ENCODE results near the gene TRIM47.
"Not testable (repeated sequence)": the region's sequence is repeated elsewhere in the genome, so short reads cannot be mapped to it uniquely, and the experiment has no call there.

The TRIM47 gene

DNA sequence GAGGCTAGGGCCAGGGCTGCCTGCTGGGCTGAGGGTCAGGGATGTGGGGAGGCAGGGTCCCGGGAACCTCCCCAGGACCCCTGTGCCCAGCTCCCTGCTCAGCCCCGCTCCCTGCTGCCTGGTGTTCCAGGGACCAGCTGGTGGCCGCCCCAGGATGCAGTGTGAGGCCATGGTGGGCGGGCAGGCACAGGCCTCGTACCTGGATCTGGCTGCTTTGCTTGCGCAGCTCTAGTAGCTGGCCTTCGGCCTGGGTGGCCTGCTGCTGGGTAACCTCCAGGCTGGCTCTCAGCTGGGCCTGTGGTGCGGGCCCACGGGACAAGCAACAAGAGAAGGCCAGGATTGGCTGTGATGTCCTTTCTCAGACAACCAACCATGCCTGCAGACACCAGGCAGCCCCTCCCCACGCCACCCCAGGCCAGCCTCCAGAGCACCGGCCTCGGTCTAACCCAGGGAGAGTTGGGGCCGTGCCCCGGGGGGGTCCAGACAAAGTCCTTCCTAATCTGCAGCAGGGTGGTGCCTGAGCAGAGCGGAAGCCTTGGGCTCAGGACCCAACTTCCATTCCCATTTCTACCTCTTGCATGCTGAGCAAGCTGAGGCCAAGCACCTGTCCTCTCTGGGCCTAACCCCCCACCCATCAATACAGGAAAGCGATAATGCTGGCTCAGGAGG is 14.3 kb upstream of the TRIM47 start:
- DNase-seq (ENCODE audit: low read depth in 2 of 2) = no peak

DNA sequence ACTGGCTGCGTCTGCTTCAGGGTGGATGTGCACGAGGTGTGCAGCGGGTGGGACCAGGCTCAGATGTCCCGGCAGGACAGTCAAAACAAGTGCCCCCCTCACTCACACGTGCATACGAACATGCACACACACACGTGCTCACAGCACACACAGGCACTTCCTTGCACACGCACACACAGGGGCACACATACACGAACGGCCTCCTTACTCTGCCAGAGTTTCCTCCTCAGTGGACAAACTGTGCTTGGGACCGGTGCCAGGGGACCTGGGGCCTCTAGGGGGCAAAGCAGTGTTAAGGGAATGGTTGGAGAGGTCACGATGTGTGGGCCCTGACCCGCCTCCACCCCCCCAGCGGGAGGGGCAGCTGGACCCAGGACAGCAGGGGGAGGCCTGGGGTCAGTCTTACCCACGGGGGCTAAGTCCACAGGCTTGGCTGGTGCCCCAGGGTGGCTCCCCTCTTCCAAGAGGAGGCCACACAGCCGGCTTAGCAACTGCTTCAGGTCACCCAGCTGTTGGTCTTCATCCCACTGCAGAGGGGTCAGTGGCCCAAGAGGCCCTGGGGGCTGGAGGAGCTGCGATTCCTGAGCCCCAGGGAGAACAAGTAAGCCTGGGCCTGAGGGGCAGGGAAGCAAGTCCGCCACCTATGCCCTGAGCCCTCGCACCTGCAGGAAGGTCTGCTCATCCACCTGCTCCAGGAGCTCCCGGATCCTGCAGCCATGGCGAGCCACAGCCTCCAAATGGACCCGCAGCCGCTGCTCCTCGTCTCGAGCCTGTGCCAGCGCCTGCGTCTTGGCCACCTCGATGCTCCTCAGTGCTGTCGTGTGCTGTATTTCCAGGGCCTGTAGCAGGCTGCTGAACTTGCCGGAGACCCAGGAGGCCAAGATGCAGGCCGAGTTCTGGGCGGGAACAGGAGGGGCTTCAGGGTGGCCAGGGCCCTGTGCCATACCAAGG is 13.5 kb upstream of the TRIM47 start:
- DNase-seq (ENCODE audit: low read depth in 2 of 2) = no peak

DNA sequence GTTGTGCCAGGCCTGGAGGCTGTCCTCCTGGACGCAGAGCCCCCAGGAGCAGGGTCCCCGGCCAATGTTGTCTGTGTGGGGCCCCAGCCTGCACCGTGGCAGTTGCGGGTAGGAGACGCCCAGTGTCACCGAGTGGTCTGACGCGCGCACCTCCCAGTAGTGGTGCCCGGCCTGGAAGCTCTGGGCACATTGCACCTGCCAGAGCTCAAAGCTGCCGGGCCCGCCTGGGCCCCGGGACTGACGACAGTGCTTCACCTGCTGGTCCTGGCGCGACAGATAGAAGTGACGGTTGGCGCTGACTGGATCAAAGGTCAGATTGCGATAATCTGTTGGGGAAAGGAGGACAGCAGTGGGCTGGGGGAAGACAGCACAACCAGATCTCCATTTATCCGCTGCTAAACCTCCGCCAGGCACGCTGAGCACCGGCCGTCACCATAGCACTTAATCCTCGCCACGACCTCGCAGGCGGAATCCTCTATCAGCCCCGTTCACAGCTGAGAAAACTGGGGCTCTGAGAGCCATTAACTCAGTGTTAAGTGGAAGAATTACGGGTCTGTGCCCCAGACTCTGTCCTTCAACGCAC is 12.7 kb upstream of the TRIM47 start:
- no peak for DNase-seq (ENCODE audit: low read depth in 2 of 2)

DNA sequence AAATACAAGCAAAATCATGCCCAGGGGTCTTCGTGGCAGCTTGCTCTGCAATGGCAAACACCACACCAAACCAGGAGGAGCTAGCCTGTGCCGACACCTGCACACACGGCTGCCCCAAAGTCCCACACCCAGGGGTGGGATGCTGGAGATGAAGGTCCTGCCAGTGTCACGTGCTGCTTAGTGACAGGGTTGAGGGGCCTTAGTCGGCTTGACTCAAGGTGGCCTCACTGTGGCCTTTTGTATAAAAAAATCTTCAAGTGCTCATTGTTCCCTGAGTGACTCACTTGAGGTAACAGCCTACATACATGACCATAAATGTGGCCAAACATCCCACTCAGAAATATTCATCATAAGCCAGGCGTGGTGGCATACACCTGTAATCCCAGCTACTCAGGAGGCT is 11.1 kb upstream of the TRIM47 start:
- no peak for DNase-seq (ENCODE audit: low read depth in 2 of 2)

DNA sequence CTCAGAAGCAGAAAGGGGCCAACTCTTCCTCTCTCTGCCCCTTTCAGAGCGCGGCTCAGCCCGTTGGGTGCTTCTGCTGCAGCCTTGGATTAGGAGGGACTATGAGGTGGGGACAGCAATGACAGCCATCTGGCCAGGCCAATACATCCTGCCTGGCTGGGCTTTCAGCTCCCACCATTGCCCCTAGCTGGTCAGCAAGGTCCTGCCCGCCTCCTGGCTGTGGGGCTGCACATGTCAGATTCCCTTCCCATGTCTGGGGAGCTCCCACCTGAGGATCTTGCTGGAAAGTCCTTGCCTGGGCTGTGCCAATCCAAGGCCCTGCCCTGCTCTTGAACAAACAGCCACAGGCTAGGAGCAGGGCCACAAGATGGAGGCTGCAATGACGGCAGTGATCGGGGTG is 10.1 kb upstream of the TRIM47 start:
- DNase-seq (ENCODE audit: low read depth in 2 of 2) = no peak

DNA sequence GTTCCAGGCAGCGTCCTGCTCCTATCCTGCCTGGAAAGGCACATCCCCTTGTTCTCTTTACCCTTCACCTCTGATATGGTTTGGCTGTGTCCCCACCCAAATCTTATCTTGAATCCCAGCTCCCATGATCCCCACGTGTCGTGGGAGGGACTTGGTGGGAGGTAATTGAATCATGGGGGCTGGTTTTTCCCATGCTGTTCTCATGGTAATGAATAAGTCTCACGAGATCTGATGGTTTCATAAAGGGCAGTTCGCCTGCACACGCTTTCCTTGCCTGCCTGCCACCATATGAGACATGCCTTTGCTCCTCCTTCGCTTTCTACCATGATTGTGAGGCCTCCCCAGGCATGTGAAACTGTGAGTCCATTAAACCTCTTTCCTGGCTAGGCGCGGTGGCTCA is 7.5 kb upstream of the TRIM47 start:
- DNase-seq (ENCODE audit: low read depth in 2 of 2) = not testable (repeated sequence)

DNA sequence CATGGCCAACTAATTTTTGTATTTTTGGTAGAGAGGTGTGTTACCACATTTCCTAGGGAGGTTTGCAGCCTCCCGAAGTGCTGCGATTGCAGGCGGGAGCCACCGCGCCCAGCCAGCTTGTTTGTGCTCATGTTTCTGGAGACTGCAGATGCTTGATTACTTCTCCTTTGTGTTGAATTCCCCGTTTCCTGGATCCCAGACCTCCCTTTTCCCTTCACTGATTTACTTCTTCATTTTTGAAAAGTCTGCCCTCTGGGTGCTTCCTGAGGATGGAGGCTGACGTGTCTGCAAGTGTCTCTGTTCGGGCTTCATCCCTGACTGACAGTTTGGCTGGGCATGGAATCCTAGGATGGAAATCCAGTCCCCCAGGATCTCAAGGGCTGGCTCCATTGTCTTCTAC is 7.0 kb upstream of the TRIM47 start:
- no peak for DNase-seq (ENCODE audit: low read depth in 2 of 2)

DNA sequence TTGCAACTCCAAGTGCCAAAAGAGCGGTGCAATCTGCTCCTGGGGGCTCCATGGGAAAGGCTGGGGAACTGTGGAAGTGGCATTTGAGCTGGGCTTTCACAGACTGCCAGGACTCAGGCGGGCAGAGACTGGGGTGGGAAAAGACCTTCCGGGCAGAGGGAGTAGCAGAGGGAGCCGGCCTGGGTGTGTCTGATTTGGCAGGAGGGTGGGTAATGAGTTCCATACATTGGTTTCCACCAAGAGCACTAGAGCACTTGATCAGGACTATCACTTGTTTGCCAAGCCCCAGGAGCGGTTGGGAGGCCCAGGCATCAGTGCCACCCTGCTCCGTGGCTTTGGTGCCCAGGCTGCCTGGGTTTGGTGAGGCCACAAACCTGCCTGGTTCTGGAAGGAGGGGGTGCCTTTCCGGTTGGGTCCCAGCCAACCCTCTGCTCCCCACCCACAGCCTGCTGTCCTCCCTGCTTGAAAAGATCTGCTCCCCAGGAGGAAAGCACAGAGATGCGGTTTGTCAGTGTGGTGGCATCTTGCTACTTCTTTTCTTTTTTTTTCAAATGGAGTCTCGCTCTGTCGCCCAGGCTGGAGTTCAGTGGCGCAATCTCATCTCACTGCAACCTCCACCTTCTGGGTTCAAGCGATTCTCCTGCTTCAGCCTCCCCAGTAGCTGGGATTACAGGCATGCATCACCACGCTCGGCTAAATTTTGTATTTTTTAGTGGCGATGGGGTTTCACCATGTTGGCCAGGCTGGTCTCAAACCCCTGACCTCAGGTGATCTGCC is 3.5 kb upstream of the TRIM47 start:
- no peak for DNase-seq (ENCODE audit: low read depth in 2 of 2)

DNA sequence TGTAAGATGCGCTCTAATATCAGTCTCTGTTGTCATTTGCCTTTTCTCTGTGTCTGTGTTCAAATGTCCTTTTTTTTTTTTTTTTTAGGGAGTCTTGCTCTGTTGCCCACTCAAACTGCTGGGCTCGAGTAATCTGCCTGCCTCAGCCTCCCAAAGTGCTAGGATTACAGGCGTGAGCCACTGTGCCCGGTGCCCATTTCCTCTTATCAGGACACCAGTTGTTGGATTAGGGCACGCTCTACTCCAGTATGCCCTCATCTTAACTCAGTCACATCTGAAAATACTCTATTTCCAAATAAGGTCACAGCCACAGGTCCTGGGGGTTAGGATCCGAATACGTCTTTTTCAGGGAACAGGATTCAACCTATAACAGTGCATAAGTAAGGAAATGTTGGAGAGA is 1.9 kb upstream of the TRIM47 start:
- DNase-seq (ENCODE audit: low read depth in 2 of 2) = no peak

DNA sequence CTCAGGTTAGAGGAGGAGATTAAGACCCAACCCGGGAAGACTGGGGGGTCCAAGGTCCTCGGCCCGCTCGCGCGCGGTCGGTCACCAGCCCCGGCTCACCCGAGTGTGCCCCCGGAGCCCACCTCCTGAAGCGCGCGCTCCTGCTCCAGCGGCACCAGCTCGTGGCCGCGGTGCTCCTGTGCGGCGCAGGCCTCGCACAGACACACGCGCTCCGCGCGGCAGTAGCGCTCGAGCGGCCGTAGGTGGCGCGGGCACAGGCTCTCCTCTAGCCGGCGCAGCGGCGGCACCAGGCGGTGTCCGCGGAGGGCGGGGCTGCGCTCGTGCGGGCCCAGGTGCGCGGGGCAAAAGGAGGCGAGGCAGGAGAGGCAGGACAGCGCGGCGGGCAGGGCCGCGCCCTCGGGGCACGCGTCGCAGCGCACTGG is 618 bp downstream of the TRIM47 start:
- peak; percentile 36 to 59 for DNase-seq (ENCODE audit: low read depth in 2 of 2)

DNA sequence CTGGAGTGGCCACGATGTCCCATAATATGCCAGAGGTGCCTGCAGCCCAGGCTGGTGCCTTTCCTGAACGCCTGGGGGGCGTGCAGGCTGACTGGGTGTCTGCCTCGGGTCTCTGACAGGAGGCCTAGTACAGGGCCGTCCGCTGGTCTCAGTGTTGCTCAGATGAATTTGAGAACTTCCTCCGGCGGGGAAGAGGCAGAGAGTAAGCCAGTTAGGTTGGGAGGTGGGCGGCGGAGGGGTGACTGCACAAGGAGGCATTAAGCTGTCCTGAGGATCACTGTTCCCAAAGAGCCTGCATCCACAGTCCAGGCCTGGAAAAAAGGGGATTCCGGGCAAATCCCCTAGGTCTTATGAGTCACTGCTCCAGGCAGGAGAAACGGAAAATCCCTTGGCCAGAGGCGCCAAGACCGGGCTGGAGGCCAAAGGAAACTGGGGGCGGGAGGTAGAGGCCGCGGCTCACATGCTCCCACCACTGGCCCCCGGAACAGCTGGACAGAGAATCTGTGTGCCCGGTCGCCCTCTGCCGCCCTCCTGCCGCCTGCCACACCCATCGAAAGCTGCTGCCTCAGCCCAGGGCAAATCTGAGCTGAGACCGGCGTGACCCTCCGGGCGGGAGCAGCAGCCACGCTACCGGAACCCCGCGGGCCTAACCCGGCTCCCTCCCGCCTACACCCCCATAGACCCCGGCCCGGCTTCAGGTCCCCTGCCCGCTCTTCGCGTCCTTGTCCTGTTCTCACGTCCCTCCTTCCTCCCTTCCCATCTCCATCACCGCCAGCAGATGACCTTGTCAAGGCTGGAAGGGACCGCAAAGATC is 1.2 kb downstream of the TRIM47 start:
- DNase-seq (ENCODE audit: low read depth in 2 of 2) = no peak

DNA sequence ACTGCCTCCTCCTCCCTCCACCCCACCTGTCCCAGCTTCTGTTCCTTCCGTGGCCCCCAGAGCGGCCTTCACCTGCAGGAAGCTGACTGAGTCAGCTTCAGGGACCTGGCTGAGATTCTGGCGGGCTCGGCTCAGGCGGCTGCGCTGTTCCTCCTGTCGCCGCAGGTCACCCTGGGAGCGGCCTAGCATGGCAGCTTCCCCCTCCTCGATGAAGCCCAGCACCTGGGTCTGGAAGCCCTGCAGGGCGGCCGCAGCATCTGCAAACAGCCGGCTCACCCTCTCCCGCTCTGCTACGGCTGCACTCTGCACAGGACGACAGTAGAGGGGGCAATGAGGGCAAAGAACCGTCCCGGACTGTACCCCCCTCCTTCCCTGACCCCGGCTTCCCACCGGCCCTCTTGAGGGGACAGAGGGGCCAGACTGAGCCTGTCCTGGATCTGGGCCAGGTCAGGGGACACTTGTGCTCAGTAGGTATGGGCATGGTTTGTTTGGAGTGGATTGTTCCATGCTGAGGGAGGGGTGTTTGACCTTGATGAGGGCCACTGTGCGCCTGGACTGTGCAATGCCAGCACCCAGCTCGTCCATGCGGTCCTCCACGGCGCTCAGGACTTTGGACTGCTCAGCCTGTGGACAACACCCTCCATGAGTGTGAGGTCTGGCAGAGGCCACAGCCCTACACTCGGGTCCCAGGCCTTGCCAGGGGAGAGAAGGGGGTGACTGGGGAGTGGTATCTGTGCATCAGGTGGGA is 2.0 kb downstream of the TRIM47 start:
- DNase-seq (ENCODE audit: low read depth in 2 of 2) = peak; percentile 43 to 58

DNA sequence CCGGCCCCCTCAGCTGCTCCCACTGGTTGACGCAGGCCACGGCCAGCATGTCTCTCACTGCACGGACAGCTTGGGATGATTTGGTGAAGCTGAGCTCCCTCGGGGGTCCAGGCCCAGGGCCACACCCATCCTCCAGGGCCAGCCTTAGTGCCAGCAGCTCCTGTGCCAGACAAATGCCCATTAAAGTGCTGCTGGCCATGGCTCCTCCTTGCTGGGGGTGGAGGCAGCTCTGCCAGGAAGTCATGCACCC is 2.5 kb downstream of the TRIM47 start:
- DNase-seq (ENCODE audit: low read depth in 2 of 2) = no peak

DNA sequence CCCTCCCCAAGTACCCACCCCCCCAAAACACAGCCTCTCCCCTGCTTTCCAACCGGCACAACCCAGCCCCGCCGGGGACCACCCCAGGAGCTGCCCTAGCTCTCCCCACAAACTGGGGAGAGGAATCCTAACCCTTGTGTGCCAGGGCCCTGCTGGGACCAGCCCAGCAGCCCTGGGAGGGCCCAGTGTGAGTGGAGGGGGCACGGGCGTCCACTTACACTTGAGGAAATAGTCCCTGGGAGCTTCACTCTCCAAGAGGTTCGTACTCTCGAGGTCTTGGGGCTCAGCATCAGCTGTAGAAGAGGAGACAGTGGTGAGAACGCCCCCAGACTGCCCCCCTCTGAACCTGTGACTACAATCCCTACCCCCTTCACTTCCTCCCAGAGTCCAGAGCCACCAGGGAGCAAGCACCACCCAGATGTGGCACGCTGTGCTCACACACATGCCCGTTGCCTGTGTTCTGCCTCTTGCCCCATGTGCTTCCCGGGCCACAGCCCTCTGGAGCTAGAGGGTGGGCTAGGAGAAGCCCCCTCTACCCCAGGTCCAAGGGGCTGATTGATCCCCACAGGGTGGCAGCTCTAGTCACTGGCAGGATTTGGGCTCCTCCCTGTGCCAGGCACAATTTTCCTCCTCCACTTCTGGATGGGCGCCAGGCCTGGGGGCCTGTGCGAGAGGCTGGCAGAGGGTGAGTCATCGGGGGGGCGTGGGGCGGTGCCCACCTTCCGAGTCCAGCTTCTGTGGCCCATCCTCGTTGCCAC is 3.0 kb downstream of the TRIM47 start:
- no peak for DNase-seq (ENCODE audit: low read depth in 2 of 2)

DNA sequence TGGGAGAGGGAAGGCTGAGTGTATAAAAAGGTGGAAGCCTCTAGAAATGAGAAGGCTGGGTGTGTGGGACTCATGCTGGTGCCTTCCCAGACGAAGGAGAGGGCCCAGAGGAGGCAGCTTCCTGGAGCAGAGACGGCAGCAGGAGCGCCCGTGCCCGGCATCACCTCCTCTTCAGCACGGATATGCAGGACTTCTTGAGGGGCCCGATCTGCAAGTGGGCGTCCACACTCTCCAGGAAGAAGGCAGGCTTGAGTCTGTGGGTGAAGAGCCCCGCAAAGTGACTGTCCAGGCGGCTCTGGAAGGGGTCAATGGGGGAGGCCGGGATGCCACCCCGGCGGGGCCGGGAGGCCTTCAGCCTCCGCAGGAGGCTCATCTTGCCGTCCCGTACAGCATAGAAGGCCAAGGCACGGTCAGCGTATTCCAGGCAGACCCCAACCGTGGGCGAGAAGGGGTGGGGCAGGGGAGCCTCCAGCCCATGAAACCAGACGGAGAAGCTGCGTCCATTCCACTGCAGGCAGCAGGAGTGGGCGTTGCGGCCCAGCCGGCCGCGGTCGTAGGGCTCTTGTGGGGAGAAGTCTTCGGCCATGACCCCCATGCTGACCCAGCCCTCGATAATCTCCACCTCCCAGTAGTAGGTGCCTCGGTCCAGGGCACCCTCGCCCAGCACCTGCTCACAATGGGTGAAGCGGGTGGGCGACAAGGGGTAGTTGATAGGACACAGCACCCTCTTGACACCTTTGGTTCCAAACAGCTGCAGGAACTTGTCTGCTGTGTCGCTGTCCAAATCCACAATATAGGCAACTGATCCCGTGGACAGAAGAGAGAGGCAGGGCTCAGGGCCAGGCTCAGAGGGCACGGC is 3.8 kb downstream of the TRIM47 start:
- no peak for DNase-seq (ENCODE audit: low read depth in 2 of 2)

DNA sequence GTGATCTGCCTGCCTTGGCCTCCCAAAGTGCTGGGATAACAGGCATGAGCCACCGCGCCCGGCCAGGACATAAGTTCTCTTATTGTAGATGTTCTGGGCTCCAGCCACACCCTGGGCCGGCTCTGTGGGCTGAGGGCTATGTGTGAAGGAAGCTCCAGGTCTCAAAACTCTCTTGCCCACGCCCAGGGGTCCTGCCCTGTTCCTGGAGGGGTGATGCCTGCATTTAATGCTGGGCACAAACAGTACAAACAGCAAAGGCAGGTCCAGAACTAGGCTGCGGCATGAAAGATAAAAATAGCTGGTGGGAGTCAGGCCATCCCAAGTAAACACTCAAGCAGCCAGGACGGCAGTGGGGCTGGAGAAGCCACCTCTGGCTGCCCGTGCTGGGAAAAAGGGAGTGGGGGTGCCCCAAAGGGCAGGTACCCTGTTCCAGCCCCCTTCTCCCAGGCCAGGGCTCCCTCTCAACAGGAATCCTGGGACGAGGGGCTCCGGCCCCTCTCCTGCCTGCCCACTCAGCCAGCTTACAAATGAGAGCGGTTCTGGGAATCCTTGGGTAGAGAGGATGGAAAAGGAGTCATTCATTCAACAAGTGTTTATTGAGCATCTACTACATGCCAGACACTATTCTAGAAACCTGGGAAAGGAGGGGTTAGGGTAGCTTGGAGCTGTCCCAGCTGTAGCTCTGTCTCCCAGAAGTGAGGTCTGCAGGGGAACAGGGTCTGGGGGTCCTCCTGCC is 4.6 kb downstream of the TRIM47 start:
- DNase-seq (ENCODE audit: low read depth in 2 of 2) = no peak

DNA sequence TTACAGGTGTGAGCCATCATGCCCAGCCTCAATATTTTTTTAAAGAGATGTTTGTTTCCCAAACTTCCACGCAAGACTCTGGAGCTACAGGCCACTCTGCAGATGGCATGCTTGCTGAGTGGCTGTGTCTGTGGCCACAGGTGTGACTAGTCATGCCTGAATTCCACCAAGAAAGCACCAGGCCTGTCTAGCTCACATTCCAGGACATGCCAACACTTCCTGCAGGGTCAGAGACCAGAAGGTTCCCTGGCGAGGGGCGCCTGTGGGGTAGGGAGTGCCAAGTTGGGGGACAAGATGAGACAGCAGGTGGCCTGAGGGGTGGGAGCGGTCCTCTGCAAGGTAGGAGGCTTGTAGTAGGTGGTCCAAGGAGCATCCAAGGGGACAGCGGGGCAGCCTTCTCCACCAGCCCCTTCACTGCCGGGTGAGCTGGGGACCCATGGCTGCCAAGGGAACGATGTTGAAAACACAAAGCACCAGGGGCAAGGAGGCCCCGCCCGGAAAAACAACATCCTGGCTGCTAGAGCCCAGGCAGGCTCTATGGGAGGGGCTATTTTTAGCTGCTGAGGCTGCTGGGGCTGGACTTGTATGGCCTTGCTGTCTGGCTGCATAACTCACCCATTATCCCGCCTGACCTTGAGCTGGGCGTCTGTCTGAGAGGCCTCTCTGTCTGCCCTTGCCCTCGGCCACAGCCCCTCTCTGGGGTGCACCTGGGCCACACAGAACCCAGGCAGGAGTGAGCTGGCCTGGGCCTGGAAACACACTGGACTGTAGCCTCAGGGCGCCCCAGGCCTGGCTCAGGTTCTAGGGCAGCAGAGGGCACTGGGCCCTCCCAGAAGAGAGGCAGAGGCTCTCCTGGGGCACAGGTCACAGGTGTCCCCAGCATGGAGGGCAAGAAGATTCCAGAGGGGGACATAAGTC is 5.7 kb downstream of the TRIM47 start:
- DNase-seq (ENCODE audit: low read depth in 2 of 2) = no peak
